Activated CD8-positive, alpha-beta memory T cell treated with anti-CD3 and anti-CD28 coated beads, Interleukin-2, amount 10 ng/mL, durations not matched to agents 7 days and 5 days (primary cell): ENCODE measurements around the gene PKP4. TPM values are rescaled to one million over a fixed set of nuclear protein-coding genes. Genes with fewer than 3 reads are reported as not detected.
A peak's percentile ranks its signal among the peaks of the same experiment; 100 is the strongest.
"Not testable (repeated sequence)": the region's sequence is repeated elsewhere in the genome, so short reads cannot be mapped to it uniquely, and the experiment has no call there.

Source experiments
- ATAC-seq: fragments of 150-1000 bp; cut with Tn5 transposase; one replicate; pipeline ENCODE4 v1.10.0; 2021; ENCODE audit warnings: moderate library complexity
- CTCF ChIA-PET: fragments of 350-600 bp; sonication (Branson Sonifier 250); formaldehyde crosslinking; loops from one replicate; lab custom pipeline; 2021; ENCODE audit warnings: antibody characterized with exemption; lab: Charles Lee
- DNase-seq: peaks from one replicate; pipeline ENCODE4 v3.0.0-alpha.2; 2020
- H3K27ac Mint-ChIP-seq: one replicate; pipeline ENCODE4 v1.8.0; 2021; ENCODE audit warnings: mild to moderate bottlenecking, mixed read lengths
- H3K27me3 Mint-ChIP-seq: one replicate; pipeline ENCODE4 v1.8.0; 2021; ENCODE audit warnings: mixed read lengths
- H3K36me3 Mint-ChIP-seq: one replicate; pipeline ENCODE4 v1.8.0; 2021; ENCODE audit warnings: mild to moderate bottlenecking, mixed read lengths
- H3K4me1 Mint-ChIP-seq: one replicate; pipeline ENCODE4 v1.8.0; 2021; ENCODE audit warnings: mixed read lengths
- H3K4me3 Mint-ChIP-seq: one replicate; pipeline ENCODE4 v1.8.0; 2021; ENCODE audit warnings: mild to moderate bottlenecking, moderate library complexity, mixed read lengths
- H3K9me3 Mint-ChIP-seq: one replicate; pipeline ENCODE4 v1.8.0; 2022; ENCODE audit warnings: low read depth, mixed read lengths
- total RNA-seq, 2 experiments: library from RNA; stranded (reverse); gene quantifications; one replicate each; pipeline ENCODE4 v1.2.3, GENCODE V29; 2021

Gene PKP4
- total RNA-seq, 2 experiments from 2014 or later, result 32.0 to 40.6 TPM

- H3K27me3 Mint-ChIP-seq, result peaks cover 19% of the 10 kb centered on the region
- peak overlapping the region; percentile 87 for H3K27ac Mint-ChIP-seq
- ATAC-seq (peak; percentile 54), DNase-seq (no peak)
- CTCF ChIA-PET, result interaction anchor here (1.0 to 1.8 kb wide), 3 partner anchors 9 to 51 kb away, joined by 4 read pairs; no protein-coding TSS in a partner anchor
- peak overlapping the region; percentile 95 for H3K4me3 Mint-ChIP-seq
- peaks cover 26% of the 10 kb centered on the region for H3K4me1 Mint-ChIP-seq
- H3K9me3 Mint-ChIP-seq, result no peaks in the 10 kb centered on the region
- no peaks in the 10 kb centered on the region for H3K36me3 Mint-ChIP-seq
Measured at GRCh38 chr2:158457826-158458616, 1.3 kb downstream of the PKP4 start.

- H3K27me3 Mint-ChIP-seq, result peaks cover 15% of the 10 kb centered on the region
- H3K4me1 Mint-ChIP-seq, result peaks cover 26% of the 10 kb centered on the region
- ATAC-seq (no peak), DNase-seq (no peak)
- H3K4me3 Mint-ChIP-seq, result peak overlapping the region; percentile 95
- CTCF ChIA-PET, result interaction anchor here (1.8 kb wide), 1 partner anchor 18 kb away, joined by 4 read pairs; no protein-coding TSS in a partner anchor
- no peaks in the 10 kb centered on the region for H3K9me3 Mint-ChIP-seq
- no peak overlapping the region for H3K27ac Mint-ChIP-seq
- no peaks in the 10 kb centered on the region for H3K36me3 Mint-ChIP-seq
Measured at GRCh38 chr2:158458617-158458920, 1.8 kb downstream of the PKP4 start.

GRCh38 chr2:158459161-158460003 is 2.6 kb downstream of the PKP4 start:
- H3K4me3 Mint-ChIP-seq, result no peak overlapping the region

GRCh38 chr2:158460632-158461297 is 4.0 kb downstream of the PKP4 start:
- Mint-ChIP-seq H3K27me3 (peaks cover 5% of the 10 kb centered on the region), H3K9me3 (no peaks in the 10 kb centered on the region)

More at GRCh38 chr2:158459161-158460003, 2.6 kb downstream of the PKP4 start:
- H3K36me3 Mint-ChIP-seq, result no peaks in the 10 kb centered on the region
- ATAC-seq (no peak), DNase-seq (no peak)
- CTCF ChIA-PET, result no interaction called here
- H3K27me3 Mint-ChIP-seq, result peaks cover 7% of the 10 kb centered on the region
- H3K9me3 Mint-ChIP-seq, result no peaks in the 10 kb centered on the region
- H3K4me1 Mint-ChIP-seq, result peaks cover 26% of the 10 kb centered on the region
- H3K27ac Mint-ChIP-seq, result no peak overlapping the region

GRCh38 chr2:158463496-158464095 is 6.8 kb downstream of the PKP4 start:
- H3K4me3 Mint-ChIP-seq, result no peak overlapping the region
- H3K4me1 Mint-ChIP-seq, result peaks cover 14% of the 10 kb centered on the region
- H3K27ac Mint-ChIP-seq, result no peak overlapping the region
- DNase-seq (no peak), ATAC-seq (no peak)
- H3K9me3 Mint-ChIP-seq, result no peaks in the 10 kb centered on the region
- CTCF ChIA-PET, result no interaction called here
- H3K27me3 Mint-ChIP-seq, result peaks cover under 1% of the 10 kb centered on the region
- H3K36me3 Mint-ChIP-seq, result no peaks in the 10 kb centered on the region

More at GRCh38 chr2:158460632-158461297, 4.0 kb downstream of the PKP4 start:
- DNase-seq (no peak), ATAC-seq (no peak)
- Mint-ChIP-seq H3K4me3 (no peak overlapping the region), H3K4me1 (peaks cover 26% of the 10 kb centered on the region), H3K27ac (no peak overlapping the region), H3K36me3 (no peaks in the 10 kb centered on the region)
- CTCF ChIA-PET, result no interaction called here

GRCh38 chr2:158464426-158465281 is 7.9 kb downstream of the PKP4 start:
- Mint-ChIP-seq H3K27me3 (no peaks in the 10 kb centered on the region), H3K4me3 (no peak overlapping the region), H3K27ac (no peak overlapping the region), H3K9me3 (no peaks in the 10 kb centered on the region), H3K4me1 (peaks cover 11% of the 10 kb centered on the region), H3K36me3 (peaks cover under 1% of the 10 kb centered on the region)
- ATAC-seq (peak; percentile 69), DNase-seq (no peak)
- CTCF ChIA-PET, result interaction anchor here (0.8 to 1.0 kb wide), 2 partner anchors 8 to 12 kb away, joined by 4 to 5 read pairs; partner anchors contain the start of genes CCDC148 and PKP4

GRCh38 chr2:158467248-158467647 is 10.5 kb downstream of the PKP4 start:
- Mint-ChIP-seq H3K9me3 (peaks cover 3% of the 10 kb centered on the region), H3K4me1 (peaks cover 3% of the 10 kb centered on the region), H3K27ac (no peak overlapping the region), H3K36me3 (peaks cover 12% of the 10 kb centered on the region), H3K4me3 (no peak overlapping the region), H3K27me3 (no peaks in the 10 kb centered on the region)
- no peak for ATAC-seq
- no peak for DNase-seq
- CTCF ChIA-PET, result interaction anchor here (1.0 to 1.2 kb wide), 2 partner anchors 9 to 10 kb away, joined by 3 to 4 read pairs; partner anchors contain the start of gene PKP4

GRCh38 chr2:158472829-158473228 is 16.1 kb downstream of the PKP4 start:
- H3K4me3 Mint-ChIP-seq, H3K27ac Mint-ChIP-seq, ATAC-seq, H3K27me3 Mint-ChIP-seq, H3K4me1 Mint-ChIP-seq, CTCF ChIA-PET, DNase-seq, H3K9me3 Mint-ChIP-seq: not testable (repeated sequence)
- H3K36me3 Mint-ChIP-seq, result peaks cover 20% of the 10 kb centered on the region

GRCh38 chr2:158473300-158473699 is 16.5 kb downstream of the PKP4 start:
- H3K9me3 Mint-ChIP-seq, H3K27ac Mint-ChIP-seq, H3K4me3 Mint-ChIP-seq, H3K27me3 Mint-ChIP-seq, ATAC-seq, CTCF ChIA-PET, DNase-seq: not testable (repeated sequence)
- Mint-ChIP-seq H3K36me3 (peaks cover 20% of the 10 kb centered on the region), H3K4me1 (peaks cover 12% of the 10 kb centered on the region)

- peaks cover 3% of the 10 kb centered on the region for H3K9me3 Mint-ChIP-seq
- H3K27me3 Mint-ChIP-seq, result no peaks in the 10 kb centered on the region
- H3K4me3 Mint-ChIP-seq, result no peak overlapping the region
- CTCF ChIA-PET, result no interaction called here
- DNase-seq (no peak), ATAC-seq (no peak)
- peaks cover 13% of the 10 kb centered on the region for H3K4me1 Mint-ChIP-seq
- H3K27ac Mint-ChIP-seq, result no peak overlapping the region
- H3K36me3 Mint-ChIP-seq, result peaks cover 20% of the 10 kb centered on the region
Measured at GRCh38 chr2:158473719-158474392, 17.1 kb downstream of the PKP4 start.

GRCh38 chr2:158474526-158475011 is 17.8 kb downstream of the PKP4 start:
- ATAC-seq, H3K27me3 Mint-ChIP-seq, H3K9me3 Mint-ChIP-seq, H3K27ac Mint-ChIP-seq, DNase-seq, H3K4me3 Mint-ChIP-seq, CTCF ChIA-PET: not testable (repeated sequence)
- peaks cover 13% of the 10 kb centered on the region for H3K4me1 Mint-ChIP-seq
- H3K36me3 Mint-ChIP-seq, result peaks cover 20% of the 10 kb centered on the region
